Vagina (tissue), 2 donors: ENCODE measurements around the gene MBOAT2.

Experiments used
- POLR2A ChIP-seq, 2 donors: fragments of 450-650 bp; IDR thresholded peaks; one replicate each; pipeline ENCODE4 v1.6.1; 2017; ENCODE audit warnings: antibody characterized with exemption in 2 of 2, mild to moderate bottlenecking in 2 of 2, moderate library complexity in 2 of 2
- POLR2AphosphoS5 ChIP-seq, 2 donors: sonication (generic); formaldehyde crosslinking; IDR thresholded peaks; one replicate each; pipeline ENCODE4 v1.9.0; 2017; ENCODE audit warnings: antibody characterized with exemption in 2 of 2, mild to moderate bottlenecking in 2 of 2, low read depth in 1 of 2; ENCODE audit not compliant: insufficient read depth in 1 of 2

DNA sequence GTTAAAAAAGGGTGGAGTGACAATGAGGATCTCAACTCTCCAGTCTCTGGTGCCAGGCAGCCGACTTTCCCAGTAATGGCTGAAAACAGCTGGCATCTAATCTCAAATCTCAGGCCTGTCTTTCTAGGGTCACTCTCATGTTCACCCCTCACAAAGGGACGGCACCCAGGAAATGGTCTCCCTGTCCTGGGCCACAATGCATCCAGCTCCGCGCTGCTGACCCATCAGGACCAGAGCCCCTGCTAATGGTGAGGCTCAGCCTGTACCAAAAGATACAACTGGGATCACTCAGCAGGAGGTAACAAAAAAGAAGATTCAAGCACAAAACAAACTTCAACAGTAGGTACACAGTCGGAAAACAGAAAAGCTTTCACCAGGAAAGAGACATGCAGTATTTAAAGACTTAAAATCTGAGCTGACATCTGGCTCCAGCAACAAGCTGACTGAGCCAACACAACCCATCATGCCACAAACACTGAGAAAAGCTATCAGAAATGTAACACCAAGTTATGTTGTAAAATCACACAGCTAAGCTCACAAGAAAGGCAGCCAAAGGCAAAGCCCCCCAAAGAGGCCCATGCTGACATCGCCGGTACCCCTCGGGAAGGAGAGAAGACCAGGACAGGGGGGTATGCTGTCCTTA lies 152.5 kb downstream of the MBOAT2 start:
- TF ChIP-seq POLR2AphosphoS5 (IDR thresholded peaks at IDR 0.05; ENCODE audit: insufficient read depth in 1 of 2, low read depth in 1 of 2) = no peak
- TF ChIP-seq POLR2A (IDR thresholded peaks at IDR 0.05) = no peak
